Mesenchymal stem cell (in vitro differentiated cells and primary cell): ENCODE measurements around the gene TLX3. TPM values are rescaled to one million over a fixed set of nuclear protein-coding genes. Genes with fewer than 3 reads are reported as not detected.
"Not testable (repeated sequence)": the region's sequence is repeated elsewhere in the genome, so short reads cannot be mapped to it uniquely, and the experiment has no call there.

Source experiments
- DNase-seq: peaks from one replicate; pipeline ENCODE4 v3.0.0-alpha.2; 2013
- H2AFZ ChIP-seq: one replicate; pipeline ENCODE4 v1.6.1; 2013; ENCODE audit warnings: low read depth, mild to moderate bottlenecking, control low read depth, inconsistent platforms, low read length, moderate library complexity
- H2AK5ac ChIP-seq: 2 replicates; pipeline ENCODE4 v1.6.1; 2013; ENCODE audit warnings: low read length, moderate library complexity, mild to moderate bottlenecking, inconsistent platforms; ENCODE audit not compliant: severe bottlenecking
- H2BK120ac ChIP-seq: one replicate; pipeline ENCODE4 v1.6.1; 2013; ENCODE audit warnings: low read depth, mild to moderate bottlenecking, inconsistent platforms, low read length, moderate library complexity
- H2BK12ac ChIP-seq, 2 experiments: one replicate each; pipeline ENCODE4 v1.6.1; 2013; ENCODE audit warnings: inconsistent platforms in 2 of 2, low read length in 2 of 2, mild to moderate bottlenecking in 2 of 2, moderate library complexity in 2 of 2, control low read depth in 1 of 2
- H2BK15ac ChIP-seq: one replicate; pipeline ENCODE4 v1.6.1; 2013; ENCODE audit warnings: mild to moderate bottlenecking, low read depth, inconsistent platforms; ENCODE audit not compliant: poor library complexity, severe bottlenecking
- H2BK5ac ChIP-seq: 2 replicates; pipeline ENCODE4 v1.6.1; 2013; ENCODE audit warnings: low read depth, mild to moderate bottlenecking, low read length, control low read depth, inconsistent platforms; ENCODE audit not compliant: poor library complexity, severe bottlenecking
- H3K14ac ChIP-seq, 2 experiments: one replicate each; pipeline ENCODE4 v1.6.1; 2013; ENCODE audit warnings: inconsistent platforms in 2 of 2, low read length in 2 of 2, control low read depth in 1 of 2, mild to moderate bottlenecking in 1 of 2, moderate library complexity in 1 of 2
- H3K18ac ChIP-seq, 2 experiments: one replicate each; pipeline ENCODE4 v1.6.1; 2013; ENCODE audit warnings: inconsistent platforms in 2 of 2, low read length in 2 of 2, control low read depth in 1 of 2, low read depth in 1 of 2, mild to moderate bottlenecking in 1 of 2
- H3K23ac ChIP-seq, 2 experiments: one replicate each; pipeline ENCODE4 v1.6.1; 2013; ENCODE audit warnings: inconsistent platforms in 2 of 2, low read length in 2 of 2, mild to moderate bottlenecking in 2 of 2, moderate library complexity in 2 of 2, control low read depth in 1 of 2
- H3K27ac ChIP-seq: 2 replicates; pipeline ENCODE4 v1.5.1; 2013; ENCODE audit warnings: mild to moderate bottlenecking, moderate library complexity, low read length, control low read depth, inconsistent platforms; ENCODE audit not compliant: poor library complexity, severe bottlenecking
- H3K27me3 ChIP-seq, 2 experiments: 2 replicates each; pipeline versions ENCODE4 v1.6.1 to v1.7.0; 2013; ENCODE audit warnings: low read length in 2 of 2, mild to moderate bottlenecking in 2 of 2, moderate library complexity in 2 of 2, control low read depth in 1 of 2, inconsistent platforms in 1 of 2; ENCODE audit not compliant: control insufficient read depth in 1 of 2, insufficient read depth in 1 of 2
- H3K36me3 ChIP-seq, 2 experiments: 2 replicates each; pipeline versions ENCODE4 v1.6.1 to v1.7.0; 2013; ENCODE audit warnings: low read length in 2 of 2, control low read depth in 1 of 2, inconsistent platforms in 1 of 2, low read depth in 1 of 2, mild to moderate bottlenecking in 1 of 2; ENCODE audit not compliant: insufficient read depth in 2 of 2, control insufficient read depth in 1 of 2
- H3K4ac ChIP-seq, 2 experiments: one replicate each; pipeline ENCODE4 v1.6.1; 2013; ENCODE audit warnings: inconsistent platforms in 2 of 2, low read length in 2 of 2, mild to moderate bottlenecking in 2 of 2, moderate library complexity in 2 of 2, control low read depth in 1 of 2, low read depth in 1 of 2
- H3K4me1 ChIP-seq: 2 replicates; pipeline ENCODE4 v1.6.1; 2013; ENCODE audit warnings: low read depth, low read length, control low read depth; ENCODE audit not compliant: control insufficient read depth, insufficient read depth
- H3K4me2 ChIP-seq: 2 replicates; pipeline ENCODE4 v1.6.1; 2013; ENCODE audit warnings: low read length, mild to moderate bottlenecking, inconsistent platforms; ENCODE audit not compliant: poor library complexity, severe bottlenecking
- H3K4me3 ChIP-seq, 2 experiments: 2 replicates each; pipeline versions ENCODE4 v1.5.1 to v1.7.0; 2013; ENCODE audit warnings: low read length in 2 of 2, mild to moderate bottlenecking in 2 of 2, control low read depth in 1 of 2, low read depth in 1 of 2; ENCODE audit not compliant: insufficient read depth in 1 of 2
- H3K79me1 ChIP-seq: replicated peaks from 2 replicates; pipeline ENCODE4 v1.6.1; 2013; ENCODE audit warnings: mild to moderate bottlenecking, control low read depth, low read length, inconsistent platforms; ENCODE audit not compliant: poor library complexity, severe bottlenecking
- H3K9ac ChIP-seq: 2 replicates; pipeline ENCODE4 v1.7.0; 2013; ENCODE audit warnings: mild to moderate bottlenecking, low read length, moderate library complexity
- H3K9me3 ChIP-seq: 2 replicates; pipeline ENCODE4 v1.7.0; 2013; ENCODE audit warnings: mild to moderate bottlenecking, low read length; ENCODE audit not compliant: control insufficient read depth
- H4K8ac ChIP-seq: one replicate; pipeline ENCODE4 v1.6.1; 2013; ENCODE audit warnings: inconsistent platforms, mild to moderate bottlenecking, low read length, moderate library complexity
- H4K91ac ChIP-seq: one replicate; pipeline ENCODE4 v1.6.1; 2013; ENCODE audit warnings: mild to moderate bottlenecking, low read length, inconsistent platforms
- WGBS: methylation state at CpG from one replicate; pipeline ENCODE4 v1.1.7; 2013; ENCODE audit warnings: mixed read lengths; 5-methylcytosine and 5-hydroxymethylcytosine counted together
- small RNA-seq: library from polyadenylated mRNA; stranded (forward); fragments of <200 nt; extraction: miRNeasy Mini kit (QIAGEN cat#:217004); gene quantifications from one replicate; pipeline ENCODE3, GENCODE V24; 2013; ENCODE audit warnings: low read depth

TLX3 gene

DNA sequence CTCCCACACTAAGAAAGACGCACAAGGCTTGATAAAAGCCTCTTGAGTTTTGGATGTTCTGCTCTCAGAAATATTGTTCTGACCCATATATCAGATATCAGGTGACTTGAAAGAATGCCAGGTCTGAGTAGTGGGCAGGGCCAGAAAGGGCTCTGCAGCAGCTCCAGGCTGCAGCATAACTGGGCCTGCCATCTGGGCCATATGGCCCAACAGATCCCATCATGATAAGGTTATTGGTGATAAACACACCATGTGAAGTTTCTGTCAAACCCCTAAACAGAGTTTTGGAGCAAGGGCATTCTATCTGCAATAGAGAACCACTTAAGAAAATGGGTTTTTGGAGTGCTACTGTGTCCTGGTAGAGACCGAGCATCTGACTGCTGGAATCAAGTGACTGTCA, 48.8 kb downstream of the TLX3 start:
- H2BK15ac ChIP-seq: no peak overlapping the region
- H3K9ac ChIP-seq: no peak overlapping the region
- H3K9me3 ChIP-seq: no peaks in the 10 kb centered on the region
- no peak overlapping the region for H3K23ac ChIP-seq
- H3K36me3 ChIP-seq: no peaks in the 10 kb centered on the region
- H2AK5ac ChIP-seq: no peak overlapping the region
- 98% methylated on average over 2 of the region's 2 CpGs for WGBS
- no peak for DNase-seq
- no peak overlapping the region for H2BK5ac ChIP-seq
- no peak overlapping the region for H4K8ac ChIP-seq
- no peak overlapping the region for H2AFZ ChIP-seq
- no peak overlapping the region for H3K27ac ChIP-seq
- H3K4ac ChIP-seq: no peak overlapping the region
- H3K4me1 ChIP-seq: no peaks in the 10 kb centered on the region
- no peak overlapping the region for H4K91ac ChIP-seq
- no peak overlapping the region for H3K4me2 ChIP-seq
- no peaks in the 10 kb centered on the region for H3K27me3 ChIP-seq
- H3K18ac ChIP-seq: no peak overlapping the region
- no peak overlapping the region for H2BK120ac ChIP-seq
- H2BK12ac ChIP-seq: no peak overlapping the region
- H3K4me3 ChIP-seq: no peak overlapping the region
- H3K79me1 ChIP-seq: no peaks in the 10 kb centered on the region
- no peak overlapping the region for H3K14ac ChIP-seq

DNA sequence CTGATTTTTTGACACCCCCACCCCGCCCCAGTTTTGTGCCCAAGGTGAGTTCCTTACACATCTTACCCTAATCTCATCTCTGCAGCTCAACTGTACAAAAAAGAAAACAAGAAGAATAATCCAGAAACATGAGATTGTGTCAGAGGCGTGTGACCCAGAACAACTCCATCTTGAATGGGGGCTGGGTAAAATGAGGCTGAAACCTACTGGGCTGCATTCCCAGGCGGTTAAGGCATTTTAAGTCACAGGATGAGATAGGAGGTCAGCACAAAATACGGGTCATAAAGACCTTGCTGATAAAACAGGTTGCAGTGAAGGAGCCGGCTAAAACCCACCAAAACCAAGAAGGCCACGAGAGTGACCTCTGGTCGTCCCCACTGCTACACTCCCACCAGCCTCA, 52.1 kb downstream of the TLX3 start:
- not testable (repeated sequence) for H3K4me3 ChIP-seq, H2BK5ac ChIP-seq, H2BK120ac ChIP-seq, H4K8ac ChIP-seq, H2BK15ac ChIP-seq, H3K14ac ChIP-seq, H3K4me2 ChIP-seq, H3K4ac ChIP-seq, H4K91ac ChIP-seq, H2AK5ac ChIP-seq, H2AFZ ChIP-seq, H3K4me1 ChIP-seq, H2BK12ac ChIP-seq, H3K18ac ChIP-seq, H3K9me3 ChIP-seq, H3K79me1 ChIP-seq, H3K23ac ChIP-seq, H3K9ac ChIP-seq, H3K27ac ChIP-seq, DNase-seq, H3K36me3 ChIP-seq
- 76% methylated on average over 7 of the region's 7 CpGs for WGBS
- peaks cover 9 to 11% of the 10 kb centered on the region in 2 experiments for H3K27me3 ChIP-seq

Small RNAs within 50 kb of the gene (small RNA-seq; reads per million reads assigned to genes)
- not detected for gene AC091980.1
- not detected for gene RN7SL339P
